Stimulated activated CD8-positive, alpha-beta memory T cell treated with anti-CD3 and anti-CD28 coated beads, Interleukin-4, amount 100 ng/mL, for 48 hours (primary cell): ENCODE measurements around the gene HACL1.
"Not testable (repeated sequence)": the region's sequence is repeated elsewhere in the genome, so short reads cannot be mapped to it uniquely, and the experiment has no call there.

ENCODE experiments used
- DNase-seq: peaks from one replicate; pipeline ENCODE4 v3.0.0-alpha.2; 2020

HACL1 gene

GRCh38 chr3:15629860-15630597 lies 28.7 kb upstream of the HACL1 start:
- DNase-seq, result peak; percentile 59

GRCh38 chr3:15628967-15629366 lies 27.6 kb upstream of the HACL1 start:
- no peak for DNase-seq

- DNase-seq, result no peak
Measured at GRCh38 chr3:15623535-15624440, 22.4 kb upstream of the HACL1 start.

GRCh38 chr3:15619659-15620464 lies 18.5 kb upstream of the HACL1 start:
- DNase-seq, result not testable (repeated sequence)

- DNase-seq, result no peak
Measured at GRCh38 chr3:15616053-15616452, 14.7 kb upstream of the HACL1 start.

- DNase-seq, result no peak
Measured at GRCh38 chr3:15614958-15615357, 13.6 kb upstream of the HACL1 start.

- DNase-seq, result no peak
Measured at GRCh38 chr3:15612001-15612400, 10.6 kb upstream of the HACL1 start.

- no peak for DNase-seq
Measured at GRCh38 chr3:15611018-15611417, 9.6 kb upstream of the HACL1 start.

GRCh38 chr3:15610082-15610759 lies 8.9 kb upstream of the HACL1 start:
- no peak for DNase-seq

GRCh38 chr3:15606434-15606891 lies 5.1 kb upstream of the HACL1 start:
- DNase-seq, result no peak

- not testable (repeated sequence) for DNase-seq
Measured at GRCh38 chr3:15604584-15604983, 3.2 kb upstream of the HACL1 start.

- not testable (repeated sequence) for DNase-seq
Measured at GRCh38 chr3:15602816-15603215, 1.4 kb upstream of the HACL1 start.

- no peak for DNase-seq
Measured at GRCh38 chr3:15602146-15602536, 772 bp upstream of the HACL1 start.

- DNase-seq, result no peak
Measured at GRCh38 chr3:15601046-15601398, 347 bp downstream of the HACL1 start.

GRCh38 chr3:15595955-15596354 lies 5.4 kb downstream of the HACL1 start:
- DNase-seq, result no peak

GRCh38 chr3:15592968-15593367 lies 8.4 kb downstream of the HACL1 start:
- no peak for DNase-seq

- DNase-seq, result no peak
Measured at GRCh38 chr3:15591928-15592327, 9.4 kb downstream of the HACL1 start.

- no peak for DNase-seq
Measured at GRCh38 chr3:15591242-15591641, 10.1 kb downstream of the HACL1 start.

- DNase-seq, result no peak
Measured at GRCh38 chr3:15585111-15585845, 16.1 kb downstream of the HACL1 start.

- no peak for DNase-seq
Measured at GRCh38 chr3:15581471-15582394, 19.6 kb downstream of the HACL1 start.

GRCh38 chr3:15579051-15579450 lies 22.3 kb downstream of the HACL1 start:
- no peak for DNase-seq
